Measurements from ENCODE around the gene C12orf76.

Gene C12orf76

GRCh38 chr12:109993091-109993490 lies 55.2 kb downstream of the C12orf76 start:
- peak; percentile 39 for DNase-seq (ENCODE audit: low read depth)
- no peak overlapping the region for H3K4me3 ChIP-seq (ENCODE audit: low read length)
- TF ChIP-seq CTCF (conservative IDR thresholded peaks at IDR 0.05; ENCODE audit: low read length) = no peak

- no peak for TF ChIP-seq CTCF (conservative IDR thresholded peaks at IDR 0.05; ENCODE audit: low read length)
- DNase-seq (ENCODE audit: low read depth) = no peak
- no peak overlapping the region for H3K4me3 ChIP-seq (ENCODE audit: low read length)
Observed at GRCh38 chr12:109991586-109991985, 56.7 kb downstream of the C12orf76 start.

Measured in AG10803 (cell line).